A549 (cell line): ENCODE data around the gene RMND5A. TPM values are rescaled to one million over a fixed set of nuclear protein-coding genes. Genes with fewer than 3 reads are reported as not detected.

Experiments
- ATAC-seq, 2 experiments: fragments of 200-7000 bp in 1 of 2; fragments of >200 bp in 1 of 2; cut with Nextera tagmentation in 1 of 2; cut with Tn5 transposase in 1 of 2; 3 replicates each; pipeline versions ENCODE4 v1.8.0 to v1.9.1; 2018 to 2020; ENCODE audit warnings: mild to moderate bottlenecking in 1 of 2, moderate library complexity in 1 of 2
- CTCF ChIA-PET: fragments of 300-600 bp; sonication (Branson Sonifier 250); formaldehyde crosslinking; extraction: SDS; loops from one replicate; lab custom pipeline; 2021; ENCODE audit warnings: antibody characterized with exemption, inconsistent platforms; lab: Yijun Ruan, JAX
- POLR2A ChIA-PET: fragments of 350-600 bp; formaldehyde crosslinking; extraction: SDS; loops from one replicate; lab custom pipeline; 2021; ENCODE audit warnings: antibody characterized with exemption, inconsistent platforms; lab: Yijun Ruan, JAX
- DNase-seq, 2 experiments: peaks; one replicate each; pipeline versions ENCODE4 v3.0.0 to v3.0.0-alpha.2; 2011 to 2016; ENCODE audit warnings: low read depth in 1 of 2, low spot score in 1 of 2
- FAIRE-seq: peaks from 2 replicates; lab custom pipeline; 2011; peaks lifted over from hg19 to GRCh38; lab: Jason Lieb, UNC
- H3K27ac ChIP-seq, 2 experiments: fragments of >200 bp; sonication (Bioruptor Twin); formaldehyde crosslinking; 3 replicates each; pipeline ENCODE4 v1.5.1; 2016 to 2017
- H3K4me1 ChIP-seq: fragments of >200 bp; sonication (Bioruptor Twin); formaldehyde crosslinking; 3 replicates; pipeline ENCODE4 v1.6.1; 2016
- H3K4me2 ChIP-seq: fragments of >200 bp; sonication (Bioruptor Twin); formaldehyde crosslinking; 3 replicates; pipeline ENCODE4 v1.6.1; 2016
- H3K4me3 ChIP-seq: fragments of >200 bp; sonication (Bioruptor Twin); formaldehyde crosslinking; 3 replicates; pipeline ENCODE4 v1.5.1; 2016
- H3K9me3 ChIP-seq: fragments of >200 bp; sonication (Bioruptor Twin); formaldehyde crosslinking; 3 replicates; pipeline ENCODE4 v1.6.1; 2016
- EHF ChIP-seq: fragments of 250-450 bp; sonication (Bioruptor Pico); IDR thresholded peaks from 2 replicates; pipeline ENCODE4 v1.5.0; 2020; ENCODE audit warnings: mild to moderate bottlenecking
- EHMT2 ChIP-seq: fragments of 200-600 bp; sonication (generic); IDR thresholded peaks from 2 replicates; pipeline ENCODE4 v1.6.1; 2016; ENCODE audit warnings: antibody characterized with exemption, low read depth, mild to moderate bottlenecking, moderate library complexity
- ESRRA ChIP-seq: fragments of 150-350 bp; IDR thresholded peaks from 2 replicates; pipeline ENCODE4 v1.6.1; 2014; ENCODE audit warnings: mild to moderate bottlenecking, low read length, borderline replicate concordance
- HEYL ChIP-seq: fragments of 250-450 bp; sonication (Bioruptor Pico); IDR thresholded peaks from 2 replicates; pipeline ENCODE4 v1.8.0; 2021; ENCODE audit warnings: mild to moderate bottlenecking, moderate library complexity
- JUNB ChIP-seq: fragments of >200 bp; sonication (Bioruptor Twin); formaldehyde crosslinking; IDR thresholded peaks from 2 replicates; pipeline ENCODE4 v1.6.1; 2016
- KDM5A ChIP-seq: fragments of 200-600 bp; sonication (generic); IDR thresholded peaks from 2 replicates; pipeline ENCODE4 v1.6.1; 2016; ENCODE audit warnings: antibody characterized with exemption, mild to moderate bottlenecking
- MAFK ChIP-seq: fragments of 450-650 bp; IDR thresholded peaks from 2 replicates; pipeline ENCODE4 v1.6.1; 2014; ENCODE audit not compliant: partially characterized antibody
- MYC ChIP-seq: IDR thresholded peaks from 2 replicates; pipeline ENCODE4 v1.6.1; 2012; ENCODE audit warnings: mild to moderate bottlenecking, inconsistent platforms, low read length, improper control_type of control experiment, borderline replicate concordance
- NR3C1 ChIP-seq: fragments of >200 bp; sonication (Bioruptor Twin); formaldehyde crosslinking; IDR thresholded peaks from 3 replicates; pipeline ENCODE4 v1.6.1; 2017
- RCOR1 ChIP-seq: fragments of 150-350 bp; IDR thresholded peaks from 2 replicates; pipeline ENCODE4 v1.6.1; 2014; ENCODE audit warnings: antibody characterized with exemption, low read length, low read depth
- RNF2 ChIP-seq: fragments of 200-600 bp; sonication (generic); IDR thresholded peaks from 2 replicates; pipeline ENCODE4 v1.6.1; 2016; ENCODE audit warnings: low read depth, mild to moderate bottlenecking, antibody characterized with exemption, moderate library complexity, borderline replicate concordance
- SMC3 ChIP-seq: fragments of >200 bp; sonication (Bioruptor Twin); formaldehyde crosslinking; IDR thresholded peaks from 3 replicates; pipeline ENCODE4 v1.6.1; 2018; ENCODE audit warnings: inconsistent platforms
- SREBF2 ChIP-seq: fragments of 450-650 bp; IDR thresholded peaks from 2 replicates; pipeline ENCODE4 v1.6.1; 2014; ENCODE audit warnings: mild to moderate bottlenecking, moderate library complexity
- WGBS: methylation state at CpG from one replicate; pipeline ENCODE4 v1.1.6; 2017; ENCODE audit errors: missing lambda C conversion rate; 5-methylcytosine and 5-hydroxymethylcytosine counted together
- polyA plus RNA-seq, 4 experiments: library from polyadenylated mRNA; depleted of rRNA in 3 of 4; stranded (reverse); fragments of >200 nt; fragmentation: RNase III in 1 of 4; extraction: RNeasy Plus Mini Kit Qiagen cat#74134 plus additional on column Dnase treatment in 1 of 4; gene quantifications; 2 replicates in 3 of 4; 3 replicates in 1 of 4; pipeline ENCODE4 v1.2.3, GENCODE V29; 2011 to 2017
- TF ChIP-seq, protein P1 (sequence below): fragments of >200 bp; sonication (Bioruptor Twin); formaldehyde crosslinking; IDR thresholded peaks from 3 replicates; pipeline ENCODE4 v1.6.1; 2016
- TF ChIP-seq, protein P2 (sequence below): fragments of 200-600 bp; sonication (generic); IDR thresholded peaks from 2 replicates; pipeline ENCODE4 v1.6.1; 2016; ENCODE audit warnings: antibody characterized with exemption, mild to moderate bottlenecking, moderate library complexity
- TF ChIP-seq, protein P3 (sequence below): fragments of >200 bp; sonication (Bioruptor Twin); formaldehyde crosslinking; IDR thresholded peaks from 3 replicates; pipeline ENCODE4 v1.5.1; 2016
- TF ChIP-seq, protein P4 (sequence below): IDR thresholded peaks from 2 replicates; pipeline ENCODE4 v1.6.1; 2012
- TF ChIP-seq, protein P5 (sequence below): fragments of >200 bp; sonication (Bioruptor Twin); formaldehyde crosslinking; IDR thresholded peaks from 2 replicates; pipeline ENCODE4 v1.6.1; 2016

The RMND5A gene
- polyA plus RNA-seq, 2 of the 4 experiments (the other 2 are of a cell fraction), result 10.5 to 28.0 TPM

DNA sequence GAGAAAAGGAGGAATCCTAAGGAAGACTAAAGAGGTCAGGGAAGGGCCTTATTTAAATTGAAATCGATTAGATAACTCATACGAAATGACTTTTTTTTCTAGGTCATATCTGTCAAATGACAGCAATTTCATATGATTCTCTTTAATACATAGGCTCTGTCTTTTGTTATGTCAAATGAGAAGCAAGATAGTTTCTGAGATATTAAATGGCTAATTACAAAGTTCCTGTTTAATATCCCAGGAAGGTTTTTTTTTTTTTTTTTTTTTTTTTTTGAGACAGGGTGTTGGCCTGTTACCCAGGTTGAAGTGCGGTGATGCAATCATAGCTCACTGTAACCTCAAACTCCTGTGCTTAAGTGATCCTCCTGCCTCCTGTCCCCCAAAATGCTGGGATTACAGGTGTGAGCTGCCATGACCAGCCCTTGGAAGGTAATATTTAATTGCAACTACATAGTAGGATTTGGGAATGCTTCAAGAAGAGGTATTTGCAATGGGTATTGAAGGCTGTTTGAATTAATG is 48.0 kb upstream of the RMND5A start:
- no peak for DNase-seq
- ATAC-seq, result no peak
- ChIA-PET CTCF (no interaction called here), POLR2A (interaction anchor here (0.6 kb wide), 1 partner anchor 868 kb away, joined by 5 read pairs; no protein-coding TSS in a partner anchor)
- peaks cover 16% of the 10 kb centered on the region; the same call in 2 of the 3 replicates for H3K4me1 ChIP-seq
- TF ChIP-seq EHF (CRISPR knock-in tag) (no peak), ESRRA (no peak), MAFK (no peak), KDM5A (no peak), RCOR1 (no peak), RNF2 (no peak)
- TF ChIP-seq, protein P1, sequence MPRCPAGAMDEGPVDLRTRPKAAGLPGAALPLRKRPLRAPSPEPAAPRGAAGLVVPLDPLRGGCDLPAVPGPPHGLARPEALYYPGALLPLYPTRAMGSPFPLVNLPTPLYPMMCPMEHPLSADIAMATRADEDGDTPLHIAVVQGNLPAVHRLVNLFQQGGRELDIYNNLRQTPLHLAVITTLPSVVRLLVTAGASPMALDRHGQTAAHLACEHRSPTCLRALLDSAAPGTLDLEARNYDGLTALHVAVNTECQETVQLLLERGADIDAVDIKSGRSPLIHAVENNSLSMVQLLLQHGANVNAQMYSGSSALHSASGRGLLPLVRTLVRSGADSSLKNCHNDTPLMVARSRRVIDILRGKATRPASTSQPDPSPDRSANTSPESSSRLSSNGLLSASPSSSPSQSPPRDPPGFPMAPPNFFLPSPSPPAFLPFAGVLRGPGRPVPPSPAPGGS, result no peak
- TF ChIP-seq, protein P2, sequence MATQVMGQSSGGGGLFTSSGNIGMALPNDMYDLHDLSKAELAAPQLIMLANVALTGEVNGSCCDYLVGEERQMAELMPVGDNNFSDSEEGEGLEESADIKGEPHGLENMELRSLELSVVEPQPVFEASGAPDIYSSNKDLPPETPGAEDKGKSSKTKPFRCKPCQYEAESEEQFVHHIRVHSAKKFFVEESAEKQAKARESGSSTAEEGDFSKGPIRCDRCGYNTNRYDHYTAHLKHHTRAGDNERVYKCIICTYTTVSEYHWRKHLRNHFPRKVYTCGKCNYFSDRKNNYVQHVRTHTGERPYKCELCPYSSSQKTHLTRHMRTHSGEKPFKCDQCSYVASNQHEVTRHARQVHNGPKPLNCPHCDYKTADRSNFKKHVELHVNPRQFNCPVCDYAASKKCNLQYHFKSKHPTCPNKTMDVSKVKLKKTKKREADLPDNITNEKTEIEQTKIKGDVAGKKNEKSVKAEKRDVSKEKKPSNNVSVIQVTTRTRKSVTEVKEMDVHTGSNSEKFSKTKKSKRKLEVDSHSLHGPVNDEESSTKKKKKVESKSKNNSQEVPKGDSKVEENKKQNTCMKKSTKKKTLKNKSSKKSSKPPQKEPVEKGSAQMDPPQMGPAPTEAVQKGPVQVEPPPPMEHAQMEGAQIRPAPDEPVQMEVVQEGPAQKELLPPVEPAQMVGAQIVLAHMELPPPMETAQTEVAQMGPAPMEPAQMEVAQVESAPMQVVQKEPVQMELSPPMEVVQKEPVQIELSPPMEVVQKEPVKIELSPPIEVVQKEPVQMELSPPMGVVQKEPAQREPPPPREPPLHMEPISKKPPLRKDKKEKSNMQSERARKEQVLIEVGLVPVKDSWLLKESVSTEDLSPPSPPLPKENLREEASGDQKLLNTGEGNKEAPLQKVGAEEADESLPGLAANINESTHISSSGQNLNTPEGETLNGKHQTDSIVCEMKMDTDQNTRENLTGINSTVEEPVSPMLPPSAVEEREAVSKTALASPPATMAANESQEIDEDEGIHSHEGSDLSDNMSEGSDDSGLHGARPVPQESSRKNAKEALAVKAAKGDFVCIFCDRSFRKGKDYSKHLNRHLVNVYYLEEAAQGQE, result no peak
- no peaks in the 10 kb centered on the region for H3K9me3 ChIP-seq
- H3K4me3 ChIP-seq, result no peak overlapping the region
- peak overlapping the region in 1 of 2 experiments; percentile 40; a peak in 1 of 6 replicates for H3K27ac ChIP-seq
- WGBS, result 83% methylated on average over 3 of the region's 3 CpGs
- H3K4me2 ChIP-seq, result peak overlapping the region; percentile 49; the same call in 2 of the 3 replicates
- FAIRE-seq, result no peak

DNA sequence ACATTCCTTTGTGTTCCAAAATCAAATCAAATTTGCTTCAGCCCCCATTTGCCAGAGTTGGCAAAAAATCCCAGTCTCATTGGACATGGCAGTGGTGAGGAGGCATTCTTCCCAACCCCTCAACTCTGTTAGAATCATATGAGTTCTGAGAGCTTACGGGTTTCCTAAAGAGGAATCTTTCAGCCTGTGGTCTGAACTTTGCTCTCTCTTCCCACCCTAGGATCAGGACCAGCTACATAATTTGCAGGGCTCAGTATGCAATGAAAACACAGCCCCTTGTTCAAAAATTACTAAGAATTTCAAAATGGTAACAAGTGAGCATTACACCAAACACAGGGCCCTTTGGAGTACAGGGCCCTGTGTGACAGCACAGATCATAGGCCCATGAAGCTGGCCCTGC is 47.1 kb upstream of the RMND5A start:
- Histone ChIP-seq H3K27ac (peak overlapping the region in 1 of 2 experiments; percentile 40; a peak in 1 of 6 replicates), H3K4me3 (no peak overlapping the region), H3K4me1 (peaks cover 16% of the 10 kb centered on the region; the same call in 2 of the 3 replicates), H3K9me3 (no peaks in the 10 kb centered on the region), H3K4me2 (no peak overlapping the region)
- POLR2A ChIA-PET, result no interaction called here
- FAIRE-seq (no peak), ATAC-seq (no peak), DNase-seq (no peak)
- WGBS, result 78% methylated on average over 1 of the region's 1 CpG
- CTCF ChIA-PET, result interaction anchor here (1.9 kb wide), 1 partner anchor 30 kb away, joined by 6 read pairs; no protein-coding TSS in a partner anchor
- TF ChIP-seq, protein P3, sequence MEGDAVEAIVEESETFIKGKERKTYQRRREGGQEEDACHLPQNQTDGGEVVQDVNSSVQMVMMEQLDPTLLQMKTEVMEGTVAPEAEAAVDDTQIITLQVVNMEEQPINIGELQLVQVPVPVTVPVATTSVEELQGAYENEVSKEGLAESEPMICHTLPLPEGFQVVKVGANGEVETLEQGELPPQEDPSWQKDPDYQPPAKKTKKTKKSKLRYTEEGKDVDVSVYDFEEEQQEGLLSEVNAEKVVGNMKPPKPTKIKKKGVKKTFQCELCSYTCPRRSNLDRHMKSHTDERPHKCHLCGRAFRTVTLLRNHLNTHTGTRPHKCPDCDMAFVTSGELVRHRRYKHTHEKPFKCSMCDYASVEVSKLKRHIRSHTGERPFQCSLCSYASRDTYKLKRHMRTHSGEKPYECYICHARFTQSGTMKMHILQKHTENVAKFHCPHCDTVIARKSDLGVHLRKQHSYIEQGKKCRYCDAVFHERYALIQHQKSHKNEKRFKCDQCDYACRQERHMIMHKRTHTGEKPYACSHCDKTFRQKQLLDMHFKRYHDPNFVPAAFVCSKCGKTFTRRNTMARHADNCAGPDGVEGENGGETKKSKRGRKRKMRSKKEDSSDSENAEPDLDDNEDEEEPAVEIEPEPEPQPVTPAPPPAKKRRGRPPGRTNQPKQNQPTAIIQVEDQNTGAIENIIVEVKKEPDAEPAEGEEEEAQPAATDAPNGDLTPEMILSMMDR, result no peak
- TF ChIP-seq SREBF2, result no peak
- TF ChIP-seq NR3C1, result no peak
- TF ChIP-seq, protein P4, sequence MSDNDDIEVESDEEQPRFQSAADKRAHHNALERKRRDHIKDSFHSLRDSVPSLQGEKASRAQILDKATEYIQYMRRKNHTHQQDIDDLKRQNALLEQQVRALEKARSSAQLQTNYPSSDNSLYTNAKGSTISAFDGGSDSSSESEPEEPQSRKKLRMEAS, result no peak
- no peak for TF ChIP-seq RNF2
- TF ChIP-seq MYC, result no peak
- no peak for TF ChIP-seq HEYL
- no peak for TF ChIP-seq EHMT2
- no peak for TF ChIP-seq ESRRA
- TF ChIP-seq JUNB, result no peak
- TF ChIP-seq, protein P5, sequence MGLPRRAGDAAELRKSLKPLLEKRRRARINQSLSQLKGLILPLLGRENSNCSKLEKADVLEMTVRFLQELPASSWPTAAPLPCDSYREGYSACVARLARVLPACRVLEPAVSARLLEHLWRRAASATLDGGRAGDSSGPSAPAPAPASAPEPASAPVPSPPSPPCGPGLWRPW, result no peak
- no peak for TF ChIP-seq SMC3
